ENCODE measurements around the gene MSI2. TPM values are rescaled to one million over a fixed set of nuclear protein-coding genes. Genes with fewer than 3 reads are reported as not detected.
"Not testable (repeated sequence)": the region's sequence is repeated elsewhere in the genome, so short reads cannot be mapped to it uniquely, and the experiment has no call there.

The MSI2 gene
- total and polyA plus RNA-seq, 2 experiments from 2014 or later: 4.3 to 17.9 TPM

- Histone ChIP-seq H3K4me3 (no peak overlapping the region), H3K36me3 (ENCODE audit: low read depth) (peaks cover 6% of the 10 kb centered on the region; the same call in 1 of the 2 replicates), H3F3A (ENCODE audit: insufficient read depth) (no peaks in the 10 kb centered on the region), H3K4me2 (ENCODE audit: unreplicated experiment) (no peak overlapping the region), H3K4me1 (ENCODE audit: insufficient read depth) (no peaks in the 10 kb centered on the region), H2AFZ (no peak overlapping the region), H3K9me2 (ENCODE audit: insufficient read depth) (no peaks in the 10 kb centered on the region), H3K9ac (no peak overlapping the region), H3K79me2 (ENCODE audit: insufficient read depth) (no peaks in the 10 kb centered on the region), H3K9me3 (ENCODE audit: low read depth) (no peaks in the 10 kb centered on the region), H3K27ac (no peak overlapping the region), H4K20me1 (ENCODE audit: insufficient read depth) (no peaks in the 10 kb centered on the region), H3K27me3 (replicated peaks; ENCODE audit: insufficient read depth) (no peaks in the 10 kb centered on the region)
- no peak for TF ChIP-seq EZH2phosphoT487 (IDR thresholded peaks at IDR 0.05; ENCODE audit: insufficient read depth, low read depth)
- no peak for TF ChIP-seq EZH2 (IDR thresholded peaks at IDR 0.05; ENCODE audit: insufficient read depth, poor library complexity, severe bottlenecking)
- WGBS, 2 experiments (ENCODE audit: low coverage in 1 of 2, low lambda C conversion rate in 2 of 2, missing lambda C conversion rate in 2 of 2): 93 to 94% methylated on average over 10 of the region's 10 CpGs
- in situ Hi-C loops (cut with MboI): no loop called here
- no peak for DNase-seq
Measured at GRCh38 chr17:57294629-57295501, 38.5 kb downstream of the MSI2 start.

GRCh38 chr17:57295526-57296023 is 39.3 kb downstream of the MSI2 start:
- H3K27ac ChIP-seq: no peak overlapping the region
- H4K20me1 ChIP-seq (ENCODE audit: insufficient read depth): no peaks in the 10 kb centered on the region
- no peaks in the 10 kb centered on the region for H3K9me3 ChIP-seq (ENCODE audit: low read depth)
- no peaks in the 10 kb centered on the region for H3F3A ChIP-seq (ENCODE audit: insufficient read depth)
- no peak overlapping the region for H3K9ac ChIP-seq
- no peak overlapping the region for H2AFZ ChIP-seq
- no peaks in the 10 kb centered on the region for H3K9me2 ChIP-seq (ENCODE audit: insufficient read depth)
- 88% methylated on average over 5 of the region's 5 CpGs for WGBS, 2 experiments (ENCODE audit: low coverage in 1 of 2, low lambda C conversion rate in 2 of 2, missing lambda C conversion rate in 2 of 2)
- H3K36me3 ChIP-seq (ENCODE audit: low read depth): peaks cover 6% of the 10 kb centered on the region; the same call in 1 of the 2 replicates
- in situ Hi-C loops (cut with MboI): no loop called here
- no peak overlapping the region for H3K4me3 ChIP-seq
- DNase-seq: no peak
- H3K4me1 ChIP-seq (ENCODE audit: insufficient read depth): no peaks in the 10 kb centered on the region
- TF ChIP-seq EZH2phosphoT487 (IDR thresholded peaks at IDR 0.05; ENCODE audit: insufficient read depth, low read depth): no peak
- no peak for TF ChIP-seq EZH2 (IDR thresholded peaks at IDR 0.05; ENCODE audit: insufficient read depth, poor library complexity, severe bottlenecking)
- H3K4me2 ChIP-seq (ENCODE audit: unreplicated experiment): no peak overlapping the region
- no peaks in the 10 kb centered on the region for H3K79me2 ChIP-seq (ENCODE audit: insufficient read depth)
- no peaks in the 10 kb centered on the region for H3K27me3 ChIP-seq (replicated peaks; ENCODE audit: insufficient read depth)

GRCh38 chr17:57296231-57296630 is 39.9 kb downstream of the MSI2 start:
- Histone ChIP-seq H3K27ac (no peak overlapping the region), H3K27me3 (replicated peaks; ENCODE audit: insufficient read depth) (no peaks in the 10 kb centered on the region), H3K4me1 (ENCODE audit: insufficient read depth) (no peaks in the 10 kb centered on the region), H3K4me2 (ENCODE audit: unreplicated experiment) (no peak overlapping the region), H3K36me3 (ENCODE audit: low read depth) (peaks cover 6% of the 10 kb centered on the region; the same call in 1 of the 2 replicates), H3K9me3 (ENCODE audit: low read depth) (no peaks in the 10 kb centered on the region), H3K79me2 (ENCODE audit: insufficient read depth) (no peaks in the 10 kb centered on the region), H3F3A (ENCODE audit: insufficient read depth) (no peaks in the 10 kb centered on the region), H2AFZ (no peak overlapping the region), H3K9me2 (ENCODE audit: insufficient read depth) (no peaks in the 10 kb centered on the region), H3K4me3 (no peak overlapping the region), H3K9ac (no peak overlapping the region), H4K20me1 (ENCODE audit: insufficient read depth) (no peaks in the 10 kb centered on the region)
- TF ChIP-seq EZH2 (IDR thresholded peaks at IDR 0.05; ENCODE audit: insufficient read depth, poor library complexity, severe bottlenecking) (no peak), EZH2phosphoT487 (IDR thresholded peaks at IDR 0.05; ENCODE audit: insufficient read depth, low read depth) (no peak)
- WGBS, 2 experiments (ENCODE audit: low coverage in 1 of 2, low lambda C conversion rate in 2 of 2, missing lambda C conversion rate in 2 of 2): 82 to 86% methylated on average over 4 of the region's 4 CpGs
- in situ Hi-C loops (cut with MboI): no loop called here
- DNase-seq: no peak

- in situ Hi-C loops (cut with MboI): no loop called here
- H3K4me1 ChIP-seq (ENCODE audit: insufficient read depth): no peaks in the 10 kb centered on the region
- no peaks in the 10 kb centered on the region for H3F3A ChIP-seq (ENCODE audit: insufficient read depth)
- H3K79me2 ChIP-seq (ENCODE audit: insufficient read depth): no peaks in the 10 kb centered on the region
- H4K20me1 ChIP-seq (ENCODE audit: insufficient read depth): no peaks in the 10 kb centered on the region
- peaks cover 6% of the 10 kb centered on the region; the same call in 1 of the 2 replicates for H3K36me3 ChIP-seq (ENCODE audit: low read depth)
- H3K27me3 ChIP-seq (replicated peaks; ENCODE audit: insufficient read depth): no peaks in the 10 kb centered on the region
- no peaks in the 10 kb centered on the region for H3K9me3 ChIP-seq (ENCODE audit: low read depth)
- TF ChIP-seq EZH2phosphoT487 (IDR thresholded peaks at IDR 0.05; ENCODE audit: insufficient read depth, low read depth) (no peak), EZH2 (IDR thresholded peaks at IDR 0.05; ENCODE audit: insufficient read depth, poor library complexity, severe bottlenecking) (no peak)
- no peak overlapping the region for H3K4me3 ChIP-seq
- H3K4me2 ChIP-seq (ENCODE audit: unreplicated experiment): no peak overlapping the region
- no peak overlapping the region for H3K27ac ChIP-seq
- 92 to 96% methylated on average over 7 of the region's 7 CpGs for WGBS, 2 experiments (ENCODE audit: low coverage in 1 of 2, low lambda C conversion rate in 2 of 2, missing lambda C conversion rate in 2 of 2)
- DNase-seq: no peak
- no peak overlapping the region for H3K9ac ChIP-seq
- no peak overlapping the region for H2AFZ ChIP-seq
- no peaks in the 10 kb centered on the region for H3K9me2 ChIP-seq (ENCODE audit: insufficient read depth)
Measured at GRCh38 chr17:57299176-57299575, 42.9 kb downstream of the MSI2 start.

GRCh38 chr17:57300592-57300991 is 44.3 kb downstream of the MSI2 start:
- in situ Hi-C loops (cut with MboI): not testable (repeated sequence)

More at GRCh38 chr17:57300592-57300991, 44.3 kb downstream of the MSI2 start:
- H3K36me3 ChIP-seq (ENCODE audit: low read depth); H3K4me2 ChIP-seq (ENCODE audit: unreplicated experiment); H3K4me3 ChIP-seq; H2AFZ ChIP-seq; H3K9me3 ChIP-seq (ENCODE audit: low read depth); H3F3A ChIP-seq (ENCODE audit: insufficient read depth); H3K9ac ChIP-seq; H3K79me2 ChIP-seq (ENCODE audit: insufficient read depth); H3K9me2 ChIP-seq (ENCODE audit: insufficient read depth); H3K27me3 ChIP-seq (replicated peaks; ENCODE audit: insufficient read depth); H3K27ac ChIP-seq; DNase-seq; H4K20me1 ChIP-seq (ENCODE audit: insufficient read depth); H3K4me1 ChIP-seq (ENCODE audit: insufficient read depth): not testable (repeated sequence)
- 88 to 89% methylated on average over 7 of the region's 7 CpGs for WGBS, 2 experiments (ENCODE audit: low coverage in 1 of 2, low lambda C conversion rate in 2 of 2, missing lambda C conversion rate in 2 of 2)

All from GM23248 (cell line).